Activated B cell treated with CpG ODN at 0.5 μM for 24 hours (primary cell): ENCODE results near the gene FAN1. TPM values are rescaled to one million over a fixed set of nuclear protein-coding genes. Genes with fewer than 3 reads are reported as not detected.

Source experiments
- ATAC-seq: fragments of 200-7000 bp; cut with Tn5 transposase; one replicate; pipeline ENCODE4 v1.10.0; 2021; ENCODE audit warnings: low read depth, mild to moderate bottlenecking, moderate library complexity
- CTCF ChIA-PET: fragments of 350-600 bp; sonication (Branson Sonifier 250); formaldehyde crosslinking; loops from one replicate; lab custom pipeline; 2021; ENCODE audit warnings: antibody characterized with exemption; lab: Charles Lee
- POLR2A ChIA-PET: fragments of 350-600 bp; sonication (Branson Sonifier 250); formaldehyde crosslinking; loops from one replicate; lab custom pipeline; 2021; ENCODE audit warnings: antibody characterized with exemption; lab: Charles Lee
- DNase-seq: peaks from one replicate; pipeline ENCODE4 v3.0.0; 2022
- H3K27ac Mint-ChIP-seq: one replicate; pipeline ENCODE4 v1.8.0; 2020; ENCODE audit warnings: mixed read lengths
- H3K27me3 Mint-ChIP-seq: one replicate; pipeline ENCODE4 v1.8.0; 2021; ENCODE audit warnings: mixed read lengths
- H3K36me3 Mint-ChIP-seq: one replicate; pipeline ENCODE4 v1.8.0; 2021; ENCODE audit warnings: low read depth, mixed read lengths
- H3K4me1 Mint-ChIP-seq: one replicate; pipeline ENCODE4 v1.8.0; 2021; ENCODE audit warnings: mixed read lengths
- H3K4me3 Mint-ChIP-seq: one replicate; pipeline ENCODE4 v1.8.0; 2020; ENCODE audit warnings: mild to moderate bottlenecking, mixed read lengths
- H3K9me3 Mint-ChIP-seq: one replicate; pipeline ENCODE4 v1.8.0; 2020; ENCODE audit warnings: mixed read lengths
- CTCF ChIP-seq: fragments of 200-600 bp; IDR thresholded peaks from one replicate; pipeline ENCODE4 v1.8.0; 2022; ENCODE audit warnings: antibody characterized with exemption, mild to moderate bottlenecking
- intact Hi-C: fragments of 100-400 bp; cut with micrococcal nuclease; formaldehyde crosslinking; loops from one replicate; pipeline ENCODE4 v1.15.1; 2024
- total RNA-seq: library from RNA; stranded (reverse); gene quantifications from 2 replicates; pipeline ENCODE4 v1.2.3, GENCODE V29; 2022

The FAN1 gene
- total RNA-seq, 1 donor from 2014 or later, result 20.8 TPM

- no peak for TF ChIP-seq CTCF
- Mint-ChIP-seq H3K27ac (no peak overlapping the region), H3K36me3 (peaks cover 76% of the 10 kb centered on the region), H3K4me3 (no peak overlapping the region), H3K9me3 (no peaks in the 10 kb centered on the region), H3K27me3 (no peaks in the 10 kb centered on the region), H3K4me1 (peaks cover 10% of the 10 kb centered on the region)
- DNase-seq, result no peak
- CTCF ChIA-PET, result interaction anchor here (1.0 to 3.2 kb wide), 2 partner anchors 165 to 168 kb away, joined by 3 to 17 read pairs; no protein-coding TSS in a partner anchor
- intact Hi-C loops, result loop anchor here (10.0 kb wide), 1 partner anchor 521 kb away; no protein-coding TSS in a partner anchor
- POLR2A ChIA-PET, result no interaction called here
- no peak for ATAC-seq
Measured at GRCh38 chr15:30963681-30964080, 60.0 kb downstream of the FAN1 start.

- H3K27ac Mint-ChIP-seq, result peak overlapping the region; percentile 5
- ATAC-seq, result no peak
- H3K27me3 Mint-ChIP-seq, result no peaks in the 10 kb centered on the region
- peaks cover 45% of the 10 kb centered on the region for H3K4me1 Mint-ChIP-seq
- no peaks in the 10 kb centered on the region for H3K9me3 Mint-ChIP-seq
- DNase-seq, result no peak
- POLR2A ChIA-PET, result no interaction called here
- H3K4me3 Mint-ChIP-seq, result no peak overlapping the region
- intact Hi-C loops, result loop anchor here (2.0 to 10.0 kb wide), 2 partner anchors 15 to 515 kb away; no protein-coding TSS in a partner anchor
- CTCF ChIA-PET, result no interaction called here
- peaks cover 74% of the 10 kb centered on the region for H3K36me3 Mint-ChIP-seq
- no peak for TF ChIP-seq CTCF
Measured at GRCh38 chr15:30969724-30970123, 66.0 kb downstream of the FAN1 start.

- Mint-ChIP-seq H3K27ac (no peak overlapping the region), H3K36me3 (peaks cover 80% of the 10 kb centered on the region), H3K9me3 (no peaks in the 10 kb centered on the region), H3K4me3 (no peak overlapping the region), H3K27me3 (no peaks in the 10 kb centered on the region), H3K4me1 (peaks cover 67% of the 10 kb centered on the region)
- intact Hi-C loops, result no loop called here
- ChIA-PET CTCF (interaction anchor here (1.0 kb wide), 1 partner anchor 155 kb away, joined by 7 read pairs; no protein-coding TSS in a partner anchor), POLR2A (no interaction called here)
- TF ChIP-seq CTCF, result no peak
- ATAC-seq, result no peak
- no peak for DNase-seq
Measured at GRCh38 chr15:30973379-30973778, 69.7 kb downstream of the FAN1 start.

- Mint-ChIP-seq H3K36me3 (peaks cover 82% of the 10 kb centered on the region), H3K4me3 (no peak overlapping the region), H3K27me3 (no peaks in the 10 kb centered on the region), H3K27ac (no peak overlapping the region), H3K4me1 (peaks cover 70% of the 10 kb centered on the region), H3K9me3 (no peaks in the 10 kb centered on the region)
- DNase-seq, result no peak
- TF ChIP-seq CTCF, result no peak
- ChIA-PET POLR2A (no interaction called here), CTCF (interaction anchor here (1.0 kb wide), 1 partner anchor 155 kb away, joined by 7 read pairs; no protein-coding TSS in a partner anchor)
- no peak for ATAC-seq
- intact Hi-C loops, result no loop called here
Measured at GRCh38 chr15:30974112-30974511, 70.4 kb downstream of the FAN1 start.

GRCh38 chr15:30978328-30978727, 74.6 kb downstream of the FAN1 start:
- TF ChIP-seq CTCF, result no peak
- no peak overlapping the region for H3K4me3 Mint-ChIP-seq
- peaks cover 75% of the 10 kb centered on the region for H3K36me3 Mint-ChIP-seq
- DNase-seq, result no peak
- ATAC-seq, result no peak
- H3K4me1 Mint-ChIP-seq, result peaks cover 70% of the 10 kb centered on the region
- H3K27ac Mint-ChIP-seq, result no peak overlapping the region
- CTCF ChIA-PET, result interaction anchor here (1.4 to 4.4 kb wide), 2 partner anchors 10 to 150 kb away, joined by 4 to 35 read pairs; no protein-coding TSS in a partner anchor
- no peaks in the 10 kb centered on the region for H3K27me3 Mint-ChIP-seq
- intact Hi-C loops, result no loop called here
- H3K9me3 Mint-ChIP-seq, result no peaks in the 10 kb centered on the region
- POLR2A ChIA-PET, result interaction anchor here (1.5 kb wide), 1 partner anchor 13 kb away, joined by 6 read pairs; the partner anchor contains the start of gene MTMR10
